ENCODE results near the gene MAN2A1. TPM values are rescaled to one million over a fixed set of nuclear protein-coding genes. Genes with fewer than 3 reads are reported as not detected.

MAN2A1 gene
- total RNA-seq, 1 experiment from 2014 or later = 21.8 TPM

GRCh38 chr5:109853377-109853776, 163.7 kb downstream of the MAN2A1 start:
- ATAC-seq = no peak
- intact Hi-C loops (cut with micrococcal nuclease) = no loop called here

DNA sequence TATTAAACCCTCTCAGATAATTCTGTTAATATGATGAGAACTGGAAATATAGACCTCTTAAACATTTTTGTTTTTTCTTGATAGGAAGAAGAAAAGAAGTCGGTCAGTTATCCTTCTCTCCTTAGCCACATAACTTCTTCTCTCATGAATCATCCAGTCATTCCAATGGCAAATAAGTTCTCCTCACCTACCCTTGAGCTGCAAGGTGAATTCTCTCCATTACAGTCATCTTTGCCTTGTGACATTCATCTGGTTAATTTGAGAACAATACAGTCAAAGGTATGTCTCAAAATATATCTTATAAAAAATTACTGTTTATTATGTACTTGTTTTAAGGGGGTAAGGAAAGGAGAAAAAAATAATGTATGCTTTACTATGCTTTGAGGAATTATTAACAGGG, 165.3 kb downstream of the MAN2A1 start:
- Histone ChIP-seq H3K9me3 (ENCODE audit: low read length) (no peaks in the 10 kb centered on the region), H3K27me3 (ENCODE audit: low read length) (no peaks in the 10 kb centered on the region), H3K9ac (ENCODE audit: low read length) (no peak overlapping the region), H3K36me3 (ENCODE audit: low read depth, low read length) (no peaks in the 10 kb centered on the region), H3K4me3 (ENCODE audit: low read length) (no peak overlapping the region), H3K9me2 (replicated peaks; ENCODE audit: low read length) (no peaks in the 10 kb centered on the region), H3F3A (ENCODE audit: low read length, unreplicated experiment) (no peaks in the 10 kb centered on the region), H3K4me2 (ENCODE audit: low read length) (no peak overlapping the region), H3K4me1 (ENCODE audit: insufficient read depth, low read length) (no peaks in the 10 kb centered on the region), H4K20me1 (ENCODE audit: low read length) (no peaks in the 10 kb centered on the region), H3K27ac (ENCODE audit: low read length) (no peak overlapping the region), H3K79me2 (ENCODE audit: low read length) (no peaks in the 10 kb centered on the region), H2AFZ (ENCODE audit: low read length) (no peak overlapping the region)
- no peak for ATAC-seq
- no TSS peak for BruUV-seq (replicated peaks)
- ChIA-PET CTCF (no interaction called here), POLR2A (ENCODE audit: unreplicated experiment) (no interaction called here)
- peak; percentile 61 for DNase-seq
- TF ChIP-seq EZH2phosphoT487 (IDR thresholded peaks at IDR 0.05; ENCODE audit: borderline replicate concordance, low read length) (no peak), EZH2 (IDR thresholded peaks at IDR 0.05; ENCODE audit: low read length, unreplicated experiment) (no peak), CTCF (conservative IDR thresholded peaks at IDR 0.05; ENCODE audit: low read depth, low read length) (no peak)
- intact Hi-C loops (cut with micrococcal nuclease) = no loop called here

More at GRCh38 chr5:109853377-109853776, 163.7 kb downstream of the MAN2A1 start:
- Histone ChIP-seq H3K27me3 (ENCODE audit: low read length) (no peaks in the 10 kb centered on the region), H3K9ac (ENCODE audit: low read length) (no peak overlapping the region), H3K4me3 (ENCODE audit: low read length) (no peak overlapping the region), H2AFZ (ENCODE audit: low read length) (no peak overlapping the region), H3K9me3 (ENCODE audit: low read length) (no peaks in the 10 kb centered on the region), H3K36me3 (ENCODE audit: low read depth, low read length) (no peaks in the 10 kb centered on the region), H3K79me2 (ENCODE audit: low read length) (no peaks in the 10 kb centered on the region), H3F3A (ENCODE audit: low read length, unreplicated experiment) (no peaks in the 10 kb centered on the region), H3K27ac (ENCODE audit: low read length) (no peak overlapping the region), H3K4me2 (ENCODE audit: low read length) (no peak overlapping the region), H3K9me2 (replicated peaks; ENCODE audit: low read length) (no peaks in the 10 kb centered on the region), H3K4me1 (ENCODE audit: insufficient read depth, low read length) (no peaks in the 10 kb centered on the region), H4K20me1 (ENCODE audit: low read length) (no peaks in the 10 kb centered on the region)
- ChIA-PET CTCF (no interaction called here), POLR2A (ENCODE audit: unreplicated experiment) (interaction anchor here (0.7 kb wide), 1 partner anchor 35 kb away, joined by 3 read pairs; no protein-coding TSS in a partner anchor)
- no peak for DNase-seq
- TF ChIP-seq CTCF (conservative IDR thresholded peaks at IDR 0.05; ENCODE audit: low read depth, low read length) = no peak
- no peak for TF ChIP-seq EZH2 (IDR thresholded peaks at IDR 0.05; ENCODE audit: low read length, unreplicated experiment)
- no peak for TF ChIP-seq EZH2phosphoT487 (IDR thresholded peaks at IDR 0.05; ENCODE audit: borderline replicate concordance, low read length)
- no TSS peak for BruUV-seq (replicated peaks)

DNA sequence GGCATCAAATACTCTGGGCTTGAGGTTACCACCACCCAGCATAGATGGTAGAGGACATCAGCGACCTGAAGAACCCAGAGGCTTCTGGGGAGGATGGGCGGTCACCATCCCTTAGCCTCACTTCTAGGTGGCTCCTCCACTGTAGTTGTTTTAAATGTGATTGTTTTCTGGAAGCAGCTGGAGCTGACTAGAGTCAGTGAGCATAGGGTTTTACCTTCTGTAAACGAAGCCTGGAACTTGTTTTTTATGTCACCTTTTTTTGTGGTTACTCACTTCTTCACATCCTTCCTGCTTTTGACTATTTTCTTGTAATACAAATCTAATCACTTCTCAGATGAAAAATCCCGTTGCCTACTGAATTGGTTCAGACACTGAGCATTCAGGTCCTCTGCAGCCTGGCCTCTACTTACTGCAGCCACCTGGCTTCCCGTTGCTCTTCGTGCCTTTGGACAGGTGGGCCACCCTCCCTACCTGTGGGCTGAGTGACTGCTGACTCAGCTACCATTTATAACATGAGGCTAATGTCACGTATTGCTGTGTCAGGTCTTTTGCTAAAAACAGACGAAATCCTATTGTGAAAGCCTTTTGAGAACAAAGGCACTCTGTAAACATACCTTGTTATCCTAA, 167.8 kb downstream of the MAN2A1 start:
- no peaks in the 10 kb centered on the region for H3K79me2 ChIP-seq (ENCODE audit: low read length)
- POLR2A ChIA-PET (ENCODE audit: unreplicated experiment) = no interaction called here
- no peaks in the 10 kb centered on the region for H4K20me1 ChIP-seq (ENCODE audit: low read length)
- H3K36me3 ChIP-seq (ENCODE audit: low read depth, low read length) = no peaks in the 10 kb centered on the region
- H3K9ac ChIP-seq (ENCODE audit: low read length) = no peak overlapping the region
- ATAC-seq (no peak; the same call in 1 of the 2 replicates), DNase-seq (peak; percentile 28)
- BruUV-seq (replicated peaks) = no TSS peak
- no peaks in the 10 kb centered on the region for H3K9me2 ChIP-seq (replicated peaks; ENCODE audit: low read length)
- no peak for TF ChIP-seq CTCF (conservative IDR thresholded peaks at IDR 0.05; ENCODE audit: low read depth, low read length)
- H2AFZ ChIP-seq (ENCODE audit: low read length) = no peak overlapping the region
- H3K4me3 ChIP-seq (ENCODE audit: low read length) = no peak overlapping the region
- no peak overlapping the region for H3K4me2 ChIP-seq (ENCODE audit: low read length)
- no peaks in the 10 kb centered on the region for H3F3A ChIP-seq (ENCODE audit: low read length, unreplicated experiment)
- no peak overlapping the region for H3K27ac ChIP-seq (ENCODE audit: low read length)
- H3K27me3 ChIP-seq (ENCODE audit: low read length) = no peaks in the 10 kb centered on the region
- intact Hi-C loops (cut with micrococcal nuclease) = no loop called here
- H3K9me3 ChIP-seq (ENCODE audit: low read length) = no peaks in the 10 kb centered on the region
- H3K4me1 ChIP-seq (ENCODE audit: insufficient read depth, low read length) = peaks cover 11% of the 10 kb centered on the region
- CTCF ChIA-PET = no interaction called here
